HG03064 (cell line): ENCODE data around the gene ATP6V0C.
"Not testable (repeated sequence)": the region's sequence is repeated elsewhere in the genome, so short reads cannot be mapped to it uniquely, and the experiment has no call there.

ENCODE experiments used
- ATAC-seq: cut with Tn5 transposase; IDR thresholded peaks from one replicate; pipeline ENCODE4 v1.9.1; 2021; ENCODE audit warnings: low read depth; ENCODE audit not compliant: unreplicated experiment

The ATP6V0C gene

GRCh38 chr16:2527071-2527783, 13.5 kb downstream of the ATP6V0C start:
- no peak for ATAC-seq

GRCh38 chr16:2527784-2528100, 14.0 kb downstream of the ATP6V0C start:
- ATAC-seq = no peak

GRCh38 chr16:2528161-2529060, 14.7 kb downstream of the ATP6V0C start:
- no peak for ATAC-seq

- ATAC-seq = no peak
Measured at GRCh38 chr16:2529061-2529931, 15.5 kb downstream of the ATP6V0C start.

- ATAC-seq = no peak
Measured at GRCh38 chr16:2529961-2530628, 16.3 kb downstream of the ATP6V0C start.

GRCh38 chr16:2530629-2531318, 17.0 kb downstream of the ATP6V0C start:
- ATAC-seq = no peak

- ATAC-seq = no peak
Measured at GRCh38 chr16:2531371-2531695, 17.6 kb downstream of the ATP6V0C start, which contains the start of gene CEMP1. Gene CEMP1, minus strand, starts transcription at chr16:2531408. Its CDS starts 335 bp downstream, at chr16:2531073.

GRCh38 chr16:2531696-2532493, 18.1 kb downstream of the ATP6V0C start:
- ATAC-seq = peak; percentile 55

GRCh38 chr16:2532494-2533141, 18.9 kb downstream of the ATP6V0C start:
- ATAC-seq = no peak

- not testable (repeated sequence) for ATAC-seq
Measured at GRCh38 chr16:2533142-2533755, 19.5 kb downstream of the ATP6V0C start.

GRCh38 chr16:2533912-2534311, 20.2 kb downstream of the ATP6V0C start:
- ATAC-seq = no peak

GRCh38 chr16:2534335-2534734, 20.6 kb downstream of the ATP6V0C start:
- not testable (repeated sequence) for ATAC-seq

- no peak for ATAC-seq
Measured at GRCh38 chr16:2535625-2536013, 21.9 kb downstream of the ATP6V0C start.

GRCh38 chr16:2537451-2538379, 24.0 kb downstream of the ATP6V0C start, which contains the start of gene PDPK1:
Gene PDPK1, plus strand, starts transcription at chr16:2538021. Its CDS starts 92 bp downstream, at chr16:2538113.
- peak; percentile 64 for ATAC-seq

GRCh38 chr16:2539192-2539844, 25.6 kb downstream of the ATP6V0C start:
- not testable (repeated sequence) for ATAC-seq

- ATAC-seq = not testable (repeated sequence)
Measured at GRCh38 chr16:2539845-2540458, 26.2 kb downstream of the ATP6V0C start.
